ENCODE results near the gene RABEP1.

- TF ChIP-seq CTCF (conservative IDR thresholded peaks at IDR 0.05 in 1 of 2, IDR thresholded peaks at IDR 0.05 in 1 of 2; ENCODE audit: extremely low read depth in 1 of 2, insufficient read depth in 1 of 2, low read depth in 1 of 2, low read length in 2 of 2) = peak; percentile 52 to 63
- TF ChIP-seq EZH2 (IDR thresholded peaks at IDR 0.05; ENCODE audit: borderline replicate concordance, low read length) = no peak
These were observed 44.5 kb upstream of the RABEP1 start for GRCh38 chr17:5237541-5238016.
